Stimulated activated CD8-positive, alpha-beta memory T cell treated with anti-CD3 and anti-CD28 coated beads, Interleukin-12 subunit alpha, Interleukin-12 subunit beta, amount 100 ng/mL, for 4 hours (primary cell): ENCODE results near the gene PSG1.
"Not testable (repeated sequence)": the region's sequence is repeated elsewhere in the genome, so short reads cannot be mapped to it uniquely, and the experiment has no call there.

Experiments used
- DNase-seq: peaks from one replicate; pipeline ENCODE4 v3.0.0-alpha.2; 2020; ENCODE audit warnings: low read depth

PSG1 gene

DNA sequence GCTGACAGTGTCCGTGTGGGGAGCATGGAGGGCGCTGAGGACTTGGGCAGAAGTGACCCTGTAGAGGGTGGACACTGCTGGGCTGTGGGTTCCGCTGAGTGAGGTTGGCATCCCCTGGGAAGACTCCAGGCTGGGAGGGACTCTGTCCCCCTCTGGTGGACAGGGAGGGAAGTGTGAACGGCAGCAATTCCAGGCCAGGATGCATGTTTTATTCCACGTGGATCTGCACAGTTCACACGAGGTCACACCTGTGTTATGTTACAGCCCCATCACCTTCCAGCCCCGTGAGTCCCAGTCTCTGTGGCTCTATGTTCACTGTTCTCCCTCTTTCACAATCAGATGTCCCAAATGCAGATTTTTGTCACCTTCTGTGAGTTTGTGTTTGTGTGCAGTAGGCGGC is 1.8 kb upstream of the PSG1 start:
- DNase-seq: not testable (repeated sequence)

DNA sequence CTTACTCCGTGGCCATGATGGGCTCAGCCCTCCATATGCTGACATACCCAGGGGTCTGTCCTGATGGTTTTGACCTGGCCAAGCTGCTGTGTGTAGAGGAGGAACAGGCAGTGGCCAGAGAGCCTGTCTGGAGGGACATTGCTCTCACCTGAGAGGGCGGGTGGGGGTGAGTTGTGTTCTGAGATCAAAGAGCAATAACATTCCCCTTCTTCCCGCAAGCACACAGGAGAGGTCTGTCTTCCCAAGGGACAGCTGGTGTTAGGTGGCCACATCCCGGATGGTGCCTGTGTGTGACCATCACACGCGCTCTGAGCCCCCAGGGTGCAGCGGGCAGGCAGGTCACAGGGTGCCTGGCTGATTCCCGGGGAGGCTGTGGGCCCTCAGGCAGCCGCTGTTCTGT is 1.1 kb upstream of the PSG1 start:
- DNase-seq: not testable (repeated sequence)

DNA sequence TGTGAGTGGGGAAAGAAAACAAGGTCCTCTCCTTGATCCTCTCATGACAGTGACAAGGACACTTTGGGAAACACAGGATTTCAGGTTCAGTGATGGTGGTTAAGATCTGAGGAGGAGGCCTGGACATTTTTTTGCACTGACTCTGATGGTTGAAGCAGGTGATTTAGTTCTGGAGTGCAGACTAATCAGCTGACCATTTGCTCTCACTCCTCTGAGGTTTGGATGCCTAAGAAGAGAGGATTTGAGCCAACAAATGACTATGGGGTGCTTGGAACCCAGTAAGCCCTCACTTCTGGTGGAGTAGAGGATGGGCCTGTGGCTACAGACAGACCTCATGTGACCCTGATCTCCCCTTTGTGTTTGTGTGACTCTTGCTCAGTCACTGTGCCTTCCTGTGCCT is 2.9 kb downstream of the PSG1 start:
- not testable (repeated sequence) for DNase-seq

DNA sequence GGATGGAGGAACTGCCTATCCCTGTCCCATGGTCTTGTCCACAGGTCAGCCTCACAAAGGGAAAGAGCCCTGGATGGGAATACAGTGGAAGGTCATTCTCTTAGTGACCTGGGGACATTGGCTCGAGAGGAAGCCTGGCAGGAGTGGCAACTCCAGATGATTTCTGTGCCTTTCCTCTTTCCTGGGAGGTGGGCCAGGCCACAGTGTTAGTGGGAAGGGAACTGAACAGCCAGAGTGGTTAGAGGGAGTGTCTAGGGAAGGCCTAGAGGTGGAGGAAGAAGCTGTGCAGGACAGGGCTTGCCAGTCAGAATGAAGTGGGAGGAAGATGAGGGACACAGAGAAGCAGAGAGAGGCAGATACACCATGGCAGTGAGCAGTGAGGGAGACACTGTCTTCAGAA is 3.6 kb downstream of the PSG1 start:
- not testable (repeated sequence) for DNase-seq

DNA sequence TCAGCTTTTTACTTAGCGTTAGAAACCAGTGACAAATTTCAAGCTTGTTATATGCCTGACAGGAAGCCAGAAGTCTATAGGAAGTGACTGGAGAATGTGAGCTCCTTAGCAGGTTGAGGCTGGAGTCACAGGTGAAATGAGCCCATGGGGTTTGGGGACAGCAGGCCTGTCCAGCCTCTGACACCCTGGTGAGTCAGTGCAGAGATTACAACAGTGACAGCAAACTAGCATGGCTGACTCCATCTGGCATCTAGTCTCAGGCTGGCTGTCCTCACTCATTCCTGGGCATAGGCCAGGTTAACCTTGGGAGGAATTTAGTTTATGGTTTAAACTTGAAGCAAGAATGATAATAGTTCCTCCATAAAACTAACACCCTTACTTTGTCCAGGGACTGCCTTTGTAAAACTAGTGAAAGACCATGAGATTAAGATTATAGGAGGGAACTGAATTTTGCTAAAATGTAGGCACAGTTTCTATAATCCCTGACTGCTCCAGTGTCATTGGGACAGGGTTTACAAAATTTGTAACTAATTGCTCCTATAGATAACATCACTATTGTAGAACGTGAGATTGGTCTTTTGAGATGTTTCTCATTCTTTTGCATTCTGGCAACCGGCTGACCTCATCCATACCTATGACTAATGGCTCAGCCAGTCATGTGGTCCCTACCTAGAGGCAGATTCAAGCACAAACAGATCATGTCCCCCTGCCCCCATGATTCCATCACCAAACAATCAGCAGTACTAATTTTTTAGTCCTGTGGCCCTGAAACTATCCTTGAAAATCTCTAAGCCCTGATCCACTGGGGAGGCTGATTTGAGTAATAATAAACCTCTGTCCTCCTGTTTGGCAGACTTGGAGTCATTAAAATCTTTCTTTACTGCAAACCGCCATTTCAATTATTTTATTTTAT is 4.4 kb downstream of the PSG1 start:
- not testable (repeated sequence) for DNase-seq

DNA sequence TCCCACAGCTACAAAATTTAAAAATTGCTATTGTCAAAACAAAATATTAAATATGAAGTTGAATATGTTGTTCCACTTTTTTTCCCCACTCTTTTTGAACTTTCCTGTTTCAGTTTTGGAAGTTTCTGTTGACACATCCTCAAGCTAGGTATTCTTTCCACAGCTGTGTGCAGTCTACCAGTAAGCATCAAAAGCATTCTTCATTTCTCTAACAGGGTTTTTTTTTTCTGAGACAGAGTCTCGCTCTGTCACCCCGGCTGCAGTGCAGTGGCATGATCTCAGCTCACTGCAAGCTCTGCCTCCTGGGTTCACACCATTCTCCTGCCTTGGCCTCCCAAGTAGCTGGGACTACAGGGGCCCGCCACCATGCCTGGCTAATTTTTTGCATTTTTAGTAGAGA is 5.4 kb downstream of the PSG1 start:
- not testable (repeated sequence) for DNase-seq

DNA sequence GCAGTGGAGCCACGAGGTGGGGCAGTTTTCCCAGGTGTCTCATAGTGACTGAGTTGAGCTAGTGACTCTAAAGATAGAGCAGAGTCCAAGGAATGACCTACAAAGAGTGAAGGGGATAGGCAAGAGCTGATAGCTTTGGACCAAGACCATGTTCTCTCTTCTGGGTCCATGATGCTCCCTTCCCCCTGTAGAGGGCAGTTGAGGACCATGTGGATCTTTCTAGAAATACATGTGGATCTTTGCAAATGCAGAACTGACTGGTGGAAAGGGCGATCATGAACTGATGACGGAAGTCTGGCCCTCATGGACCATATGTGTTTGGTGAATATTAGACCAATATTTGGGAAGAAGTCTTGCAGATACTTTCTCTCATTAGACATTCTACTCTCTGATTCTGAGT is 6.9 kb downstream of the PSG1 start:
- no peak for DNase-seq

DNA sequence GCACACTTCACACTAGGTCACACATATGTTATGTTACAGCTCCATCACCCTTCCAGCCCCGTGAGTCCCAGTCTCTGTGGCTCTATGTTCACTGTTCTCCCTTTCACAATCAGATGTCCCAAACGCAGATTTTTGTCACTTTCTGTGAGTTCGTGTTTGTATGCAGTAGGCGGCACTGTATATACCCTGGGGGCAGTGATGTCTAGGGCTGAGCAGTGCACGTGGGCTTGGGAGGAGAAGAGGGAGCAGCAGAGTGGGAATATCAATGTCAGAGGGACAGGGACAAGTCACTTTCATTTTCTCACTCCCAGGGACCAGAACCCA is 22.0 kb downstream of the PSG1 start:
- no peak for DNase-seq

DNA sequence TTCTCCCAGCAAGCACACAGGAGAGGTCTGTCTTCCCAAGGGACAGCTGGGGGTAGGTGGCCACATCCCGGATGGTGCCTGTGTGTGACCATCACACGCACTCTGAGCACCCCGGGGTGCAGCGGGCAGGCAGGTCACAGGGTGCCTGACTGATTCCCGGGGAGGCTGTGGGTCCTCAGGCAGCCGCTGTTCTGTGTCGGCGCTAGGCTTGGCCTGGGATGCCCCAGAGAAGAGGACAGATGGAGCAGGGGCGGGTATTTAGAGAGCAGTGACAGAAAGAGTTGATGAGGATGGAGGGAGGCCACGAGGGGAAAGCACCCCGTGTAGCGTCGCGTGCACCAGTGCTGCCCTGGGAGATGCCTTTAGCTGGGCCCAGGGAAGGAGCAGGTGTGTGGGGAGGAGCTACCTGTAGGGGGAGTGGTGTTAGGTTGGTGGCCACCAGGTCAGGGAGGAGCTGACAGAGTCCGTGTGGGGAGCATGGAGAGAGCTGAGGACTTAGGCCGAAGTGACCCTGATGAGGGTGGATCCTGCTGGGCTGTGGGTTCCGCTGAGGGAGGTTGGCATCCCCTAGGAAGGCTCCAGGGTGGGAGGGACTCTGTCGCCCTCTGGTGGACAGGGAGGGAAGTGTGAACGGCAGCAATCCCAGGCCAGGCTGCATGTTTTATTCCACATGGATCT is 22.5 kb downstream of the PSG1 start:
- not testable (repeated sequence) for DNase-seq

DNA sequence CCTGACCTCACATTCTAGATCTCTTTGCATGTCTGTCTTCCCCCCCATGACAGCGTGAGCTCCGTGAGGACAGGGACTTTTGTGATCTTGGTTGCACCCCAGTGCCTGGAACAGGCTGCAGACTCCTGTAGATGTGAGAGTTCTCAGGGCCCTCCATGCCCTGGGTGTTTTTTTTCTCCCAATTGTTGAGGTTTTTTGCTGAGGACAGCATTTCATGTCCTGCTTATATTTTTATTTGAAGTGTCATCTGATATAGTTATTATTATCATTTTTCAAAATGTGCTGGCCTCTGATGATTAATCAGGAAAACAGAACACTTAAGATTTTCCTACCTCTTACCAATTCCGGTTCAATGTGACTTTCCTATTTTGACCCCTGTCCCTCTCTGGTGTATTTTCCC is 24.8 kb downstream of the PSG1 start:
- DNase-seq: not testable (repeated sequence)

DNA sequence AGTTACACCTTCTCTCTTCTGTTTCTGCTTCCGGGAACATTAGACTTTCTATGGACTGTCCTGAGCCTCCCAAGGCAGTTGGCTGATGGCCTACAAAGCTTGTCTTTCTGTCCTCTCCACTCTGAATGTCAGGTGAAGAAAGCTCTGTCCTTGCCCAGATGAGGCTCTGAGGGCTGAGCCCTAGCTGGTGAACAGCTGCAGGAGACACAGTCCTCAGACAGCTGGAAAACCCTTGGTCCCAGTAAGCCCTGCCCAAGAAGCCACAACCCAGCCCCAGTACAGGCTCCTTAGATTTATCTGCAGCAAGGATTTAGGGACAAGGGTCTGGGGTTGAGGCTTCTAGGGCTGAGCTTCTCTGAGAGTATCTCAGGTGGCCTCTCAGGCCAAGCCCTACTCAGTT is 26.3 kb downstream of the PSG1 start:
- DNase-seq: not testable (repeated sequence)

DNA sequence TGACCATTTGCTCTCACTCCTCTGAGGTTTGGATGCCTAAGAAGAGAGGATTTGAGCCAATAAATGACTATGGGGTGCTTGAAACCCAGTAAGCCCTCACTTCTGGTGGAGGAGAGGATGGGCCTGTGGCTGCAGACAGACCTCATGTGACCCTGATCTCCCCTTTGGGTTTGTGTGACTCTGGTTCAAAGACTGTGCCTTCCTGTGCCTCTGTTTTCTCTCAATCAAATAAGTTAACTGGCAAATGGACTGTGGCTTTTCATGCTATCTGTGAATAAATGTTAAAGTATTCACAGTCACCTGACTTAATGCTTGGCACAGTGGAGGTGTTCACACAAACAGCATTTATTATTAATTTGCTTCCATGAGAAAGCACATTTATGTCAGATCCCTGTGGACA is 26.7 kb downstream of the PSG1 start:
- not testable (repeated sequence) for DNase-seq

DNA sequence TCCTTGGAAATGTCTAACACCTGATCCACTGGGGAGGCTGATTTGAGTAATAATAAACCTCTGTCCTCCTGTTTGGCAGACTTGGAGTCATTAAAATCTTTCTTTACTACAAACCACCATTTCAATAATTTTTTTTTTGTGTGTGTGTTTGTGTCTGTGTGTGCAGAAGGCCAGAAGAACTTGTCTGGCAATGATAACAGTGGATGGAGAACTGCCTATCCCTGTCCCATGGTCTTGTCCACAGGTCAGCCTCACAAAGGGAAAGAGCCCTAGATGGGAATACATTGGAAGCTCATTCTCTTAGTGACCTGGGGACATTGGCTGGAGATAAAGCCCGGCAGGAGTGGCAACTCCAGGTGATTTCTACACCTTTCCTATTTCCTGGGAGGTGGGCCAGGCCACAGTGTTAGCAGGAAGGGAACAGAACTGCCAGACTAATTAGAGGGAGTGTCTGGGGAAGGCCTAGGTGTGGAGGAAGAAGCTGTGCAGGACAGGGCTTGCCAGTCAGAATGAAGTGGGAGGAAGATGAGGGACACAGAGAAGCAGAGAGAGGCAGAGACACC is 27.7 kb downstream of the PSG1 start:
- not testable (repeated sequence) for DNase-seq

DNA sequence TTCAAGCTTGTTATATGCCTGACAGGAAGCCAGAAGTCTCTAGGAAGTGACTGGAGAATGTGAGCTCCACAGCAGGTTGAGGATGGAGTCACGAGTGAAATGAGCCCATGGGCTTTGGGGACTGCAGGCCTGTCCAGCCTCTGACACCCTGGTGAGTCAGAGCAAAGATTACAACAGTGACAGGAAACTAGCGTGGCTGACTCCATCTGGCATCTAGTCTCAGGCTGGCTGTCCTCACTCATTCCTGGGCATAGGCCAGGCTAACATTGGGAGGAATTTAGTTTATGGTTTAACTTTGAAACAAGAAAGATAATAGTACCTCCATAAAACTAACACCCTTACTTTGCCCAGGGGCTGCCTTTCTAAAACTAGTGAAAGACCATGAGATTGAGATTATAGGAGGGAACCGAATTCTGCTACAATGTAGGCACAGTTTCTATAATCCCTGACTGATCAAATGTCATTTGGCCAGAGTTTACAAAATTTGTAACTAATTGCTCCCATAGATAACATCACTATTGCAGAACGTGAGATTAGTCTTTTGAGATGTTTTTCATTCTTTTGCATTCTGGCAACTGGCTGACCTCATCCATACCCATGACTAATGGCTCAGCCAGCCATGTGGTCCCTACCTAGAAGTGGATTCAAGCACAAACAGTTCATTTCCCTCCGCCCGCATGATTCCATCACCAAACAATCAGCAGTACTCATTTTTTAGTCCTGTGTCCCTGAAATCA is 28.4 kb downstream of the PSG1 start:
- no peak for DNase-seq

DNA sequence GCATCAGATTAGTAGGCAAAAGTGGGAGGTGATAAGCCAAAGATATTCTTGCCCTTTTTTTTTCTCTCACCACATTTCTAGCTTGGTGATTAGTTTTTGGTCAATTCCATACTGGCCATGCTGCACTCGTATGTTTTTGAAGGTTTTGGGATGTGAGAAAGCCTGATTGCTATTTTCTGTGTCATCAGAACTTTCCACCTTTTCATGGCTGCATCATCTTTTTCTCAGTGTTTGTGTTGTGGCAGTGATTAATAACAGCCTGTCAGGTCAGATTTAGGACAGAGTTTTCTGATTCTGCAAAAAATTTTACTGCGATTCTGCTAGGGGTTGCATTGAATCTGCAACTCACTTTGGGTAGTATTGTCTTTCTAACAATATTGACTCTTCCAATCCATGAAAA is 32.9 kb downstream of the PSG1 start:
- DNase-seq: no peak

DNA sequence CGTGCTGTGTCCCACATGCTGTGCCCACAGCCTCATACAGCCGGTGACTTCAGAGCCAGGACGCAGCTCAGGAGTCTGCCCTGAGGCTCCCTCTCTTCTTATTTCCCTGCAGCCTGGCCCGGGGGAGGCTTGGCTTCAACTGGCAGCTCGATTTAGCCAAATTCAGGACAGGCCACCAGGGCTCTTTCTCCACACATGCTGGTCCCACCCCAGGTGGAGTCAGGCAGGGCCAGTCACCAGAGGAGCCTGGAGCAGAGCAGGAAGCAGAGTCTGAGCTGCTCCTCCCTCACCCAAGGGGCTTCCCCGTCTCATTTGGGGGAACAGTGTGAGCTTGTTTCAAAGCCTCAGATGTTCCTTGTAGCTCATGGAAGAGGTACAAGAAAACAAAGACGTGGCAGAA is 35.9 kb downstream of the PSG1 start:
- DNase-seq: not testable (repeated sequence)

DNA sequence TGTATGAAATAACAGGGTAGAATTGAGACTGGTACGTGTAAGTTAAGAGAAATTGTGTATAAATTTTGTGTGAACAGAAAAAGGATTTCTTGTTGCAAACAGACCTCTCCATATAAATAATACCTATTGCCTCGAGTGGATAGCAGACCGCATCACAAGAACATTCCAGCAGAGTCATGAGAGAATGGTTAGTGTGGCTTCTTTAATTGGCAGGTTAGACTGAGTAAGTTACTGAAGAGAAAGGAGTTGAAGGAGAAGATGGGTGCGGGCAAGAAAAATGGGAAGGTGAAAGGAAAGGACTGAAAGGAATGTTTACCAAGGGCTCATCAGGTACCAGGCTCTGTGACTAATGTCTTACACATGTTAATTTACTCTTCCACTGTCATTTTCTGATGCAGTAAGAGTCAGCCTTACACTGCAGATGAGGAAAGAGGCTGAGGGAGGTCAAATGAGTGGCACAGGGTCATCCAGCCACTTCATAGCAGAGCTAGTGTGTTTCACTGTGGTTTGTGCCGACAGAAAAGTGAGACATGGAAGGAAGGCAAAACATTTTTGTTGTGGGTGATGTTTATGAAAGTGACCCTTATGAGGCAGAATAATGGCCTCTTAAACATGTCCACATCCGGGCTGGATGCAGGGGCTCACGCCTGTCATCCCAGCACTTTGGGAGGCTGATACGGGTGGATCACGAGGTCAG is 46.6 kb downstream of the PSG1 start:
- not testable (repeated sequence) for DNase-seq

DNA sequence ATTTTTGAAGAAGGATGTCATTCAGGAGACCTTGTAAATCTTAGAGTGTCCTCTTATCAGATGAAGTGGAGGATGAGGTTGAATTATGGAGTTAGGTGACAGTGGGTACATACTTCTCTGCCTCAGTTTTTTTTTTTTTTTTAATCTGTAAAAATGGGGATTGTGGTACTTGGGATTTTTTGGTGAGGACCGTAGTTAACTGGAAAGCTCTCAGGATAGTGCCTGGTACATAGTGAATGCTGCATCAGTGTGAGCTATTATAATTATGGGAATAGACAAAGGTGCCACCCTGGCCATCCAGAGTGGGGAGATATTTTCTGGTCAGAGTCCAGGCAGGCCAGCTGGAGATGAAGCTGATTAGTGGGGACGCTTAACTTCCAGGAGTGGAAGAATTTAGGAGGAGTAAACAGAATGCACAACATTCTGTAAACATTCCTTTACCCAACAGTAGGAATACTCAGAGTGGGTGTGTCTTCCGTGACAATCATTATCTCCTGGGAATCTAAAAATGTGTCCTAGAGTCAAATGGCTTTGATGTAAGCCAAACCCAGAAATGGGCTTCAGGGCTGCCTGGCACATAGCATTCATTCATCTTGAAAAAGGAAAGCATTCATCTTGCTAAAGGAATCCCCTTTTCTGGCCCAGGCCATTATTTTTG is 47.4 kb downstream of the PSG1 start:
- not testable (repeated sequence) for DNase-seq

DNA sequence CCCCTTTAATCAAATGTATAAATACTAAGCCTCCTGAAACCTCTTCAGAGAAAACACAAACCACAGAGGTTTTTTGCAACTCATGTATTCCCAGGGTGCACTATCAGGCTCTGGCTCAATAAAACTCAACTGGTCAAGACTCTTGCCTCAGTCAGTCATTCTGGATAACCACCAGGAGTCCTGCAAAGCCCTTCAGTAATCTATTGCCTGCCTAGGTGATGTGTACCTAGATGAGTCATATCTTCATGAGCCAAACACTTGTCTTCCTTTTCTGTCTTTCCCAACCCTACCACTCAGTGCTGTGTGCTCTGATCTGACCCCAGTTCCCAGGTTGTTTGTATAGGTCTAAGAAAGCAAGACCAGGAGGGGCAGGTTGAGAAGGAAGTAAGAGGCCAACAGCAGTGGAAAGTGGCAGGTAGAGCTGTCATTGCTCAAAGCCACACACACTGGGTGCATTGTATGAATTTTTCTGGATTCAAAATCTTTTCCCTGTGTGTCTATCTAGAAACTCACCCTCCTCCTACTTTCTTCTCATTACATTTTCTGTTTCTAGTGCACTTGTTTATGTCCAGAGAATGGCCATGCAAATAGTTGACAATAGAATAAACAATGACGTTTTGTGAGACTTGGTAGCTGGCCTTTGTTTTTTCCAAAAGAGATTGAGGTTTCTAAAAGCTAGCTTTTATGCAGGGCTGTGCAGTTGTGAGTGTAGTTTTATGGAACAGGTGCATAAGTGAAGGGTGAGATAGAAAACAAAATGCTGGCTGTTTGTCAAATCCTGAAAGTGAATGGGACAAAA is 48.1 kb downstream of the PSG1 start:
- no peak for DNase-seq

DNA sequence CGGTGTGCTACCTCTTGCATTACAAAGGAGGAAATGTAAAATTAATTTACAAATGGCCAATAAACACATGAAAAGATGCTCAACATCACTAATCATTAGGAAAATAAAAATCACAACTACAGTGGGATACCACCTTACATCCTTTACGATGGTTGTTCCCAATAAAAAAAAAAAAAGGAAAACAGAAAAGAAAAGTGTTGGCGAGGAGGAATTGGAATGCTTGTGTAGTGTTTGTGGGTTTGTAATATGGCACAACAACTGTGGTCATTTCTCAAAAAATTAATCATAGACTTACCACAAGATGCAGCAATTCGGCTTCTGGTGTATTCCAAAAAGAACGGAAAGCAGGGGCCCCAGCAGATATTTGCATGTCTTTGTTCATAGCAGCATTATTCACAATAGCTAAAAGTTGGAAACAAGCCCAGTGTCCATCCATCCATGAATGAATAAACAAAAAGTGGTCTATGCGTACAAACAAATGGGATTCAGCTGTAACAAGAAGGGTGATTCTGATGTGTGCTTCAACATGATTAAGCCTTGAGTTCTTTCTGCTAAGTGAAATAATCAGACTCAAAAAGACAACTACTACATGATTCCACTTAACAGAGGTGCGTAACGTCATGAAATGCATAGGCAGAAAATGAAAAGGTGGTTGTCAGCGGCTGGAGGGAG is 58.1 kb downstream of the PSG1 start:
- DNase-seq: not testable (repeated sequence)
